GM15510 (cell line): Measurements from ENCODE around the gene MIR17HG.

Experiments used
- POLR2A ChIP-seq: IDR thresholded peaks from 3 replicates; pipeline ENCODE4 v1.6.1; 2011; ENCODE audit warnings: borderline replicate concordance; ENCODE audit not compliant: insufficient read length; ENCODE audit errors: extremely low read depth

Gene MIR17HG

GRCh38 chr13:91381371-91381770 lies 33.9 kb downstream of the MIR17HG start:
- no peak for TF ChIP-seq POLR2A

- TF ChIP-seq POLR2A: no peak
Measured at GRCh38 chr13:91383836-91384235, 36.3 kb downstream of the MIR17HG start.

GRCh38 chr13:91384896-91385295 lies 37.4 kb downstream of the MIR17HG start:
- TF ChIP-seq POLR2A: no peak

GRCh38 chr13:91389186-91389585 lies 41.7 kb downstream of the MIR17HG start:
- no peak for TF ChIP-seq POLR2A

- TF ChIP-seq POLR2A: no peak
Measured at GRCh38 chr13:91397595-91397994, 50.1 kb downstream of the MIR17HG start.

- no peak for TF ChIP-seq POLR2A
Measured at GRCh38 chr13:91398413-91399188, 51.1 kb downstream of the MIR17HG start, which contains the start of gene GPC5. Gene GPC5, plus strand, starts transcription at chr13:91398621.

GRCh38 chr13:91399189-91400062 lies 51.9 kb downstream of the MIR17HG start:
- TF ChIP-seq POLR2A: no peak

GRCh38 chr13:91400063-91400399 lies 52.5 kb downstream of the MIR17HG start:
- no peak for TF ChIP-seq POLR2A

GRCh38 chr13:91400671-91401070 lies 53.2 kb downstream of the MIR17HG start:
- no peak for TF ChIP-seq POLR2A

GRCh38 chr13:91401920-91402319 lies 54.4 kb downstream of the MIR17HG start:
- no peak for TF ChIP-seq POLR2A
